AG10803 (cell line): Measurements from ENCODE around the gene KIF5C.

ENCODE experiments used
- DNase-seq: peaks from one replicate; pipeline ENCODE4 v3.0.0; 2010; ENCODE audit warnings: low read depth
- H3K4me3 ChIP-seq: 2 replicates; pipeline ENCODE4 v1.5.1; 2011; ENCODE audit warnings: mild to moderate bottlenecking, low read length, control low read depth
- CTCF ChIP-seq: conservative IDR thresholded peaks from 2 replicates; pipeline ENCODE4 v1.5.1; 2011; ENCODE audit warnings: mild to moderate bottlenecking, low read length, control low read depth, inconsistent platforms

The KIF5C gene

DNA sequence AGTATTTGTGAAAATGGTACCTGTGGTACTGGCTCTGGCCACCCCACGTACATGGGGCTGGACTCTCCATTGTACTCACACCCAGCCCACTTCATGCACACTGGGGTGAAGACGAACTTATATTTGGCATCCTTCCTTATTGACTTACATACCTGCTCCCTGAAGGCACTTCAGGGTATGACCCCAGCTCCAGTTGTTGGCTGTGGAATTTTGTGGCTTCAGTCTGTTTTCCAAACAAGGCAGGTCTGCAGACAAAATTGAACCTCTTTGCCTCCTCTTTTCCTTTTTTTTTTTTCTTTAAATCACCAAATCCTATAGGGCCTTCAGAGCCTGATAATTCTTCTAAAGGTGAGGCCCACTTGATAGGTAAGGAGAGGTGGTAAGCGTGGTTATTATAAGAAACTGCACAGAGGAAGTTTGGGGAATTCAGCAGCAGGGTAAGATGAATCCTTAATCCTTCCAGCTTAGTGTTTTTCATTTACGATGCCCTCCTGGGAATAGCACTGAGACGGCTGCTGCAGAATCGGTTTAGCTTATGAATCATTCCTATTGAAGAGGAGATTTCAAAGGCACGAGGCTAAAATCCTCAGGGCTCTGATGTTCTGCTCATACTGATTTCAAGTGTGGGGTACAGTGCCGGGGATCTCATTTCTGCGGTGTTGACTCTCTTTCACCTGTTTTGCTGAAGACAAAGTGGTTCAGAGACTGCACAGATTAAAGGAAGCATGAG lies 55.2 kb downstream of the KIF5C start:
- peak; percentile 19 for DNase-seq
- TF ChIP-seq CTCF: no peak
- H3K4me3 ChIP-seq: no peak overlapping the region

GRCh38 chr2:148932536-148932935 lies 57.5 kb downstream of the KIF5C start:
- TF ChIP-seq CTCF: no peak
- no peak overlapping the region for H3K4me3 ChIP-seq
- DNase-seq: no peak

DNA sequence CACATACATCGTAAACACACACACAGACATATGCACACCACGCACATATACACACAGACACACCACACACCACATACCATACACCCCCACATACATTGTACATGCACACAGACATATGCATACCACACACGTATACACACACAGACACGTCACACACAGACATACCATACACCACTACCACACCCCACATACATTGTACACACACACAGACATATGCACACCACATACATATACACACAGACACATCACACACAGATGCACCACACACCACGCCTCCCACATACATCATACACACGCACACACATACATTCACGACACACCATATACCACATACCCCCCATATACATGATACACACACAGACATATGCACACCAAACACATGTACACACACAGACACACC lies 58.4 kb downstream of the KIF5C start:
- DNase-seq: no peak
- TF ChIP-seq CTCF: no peak
- H3K4me3 ChIP-seq: no peak overlapping the region

DNA sequence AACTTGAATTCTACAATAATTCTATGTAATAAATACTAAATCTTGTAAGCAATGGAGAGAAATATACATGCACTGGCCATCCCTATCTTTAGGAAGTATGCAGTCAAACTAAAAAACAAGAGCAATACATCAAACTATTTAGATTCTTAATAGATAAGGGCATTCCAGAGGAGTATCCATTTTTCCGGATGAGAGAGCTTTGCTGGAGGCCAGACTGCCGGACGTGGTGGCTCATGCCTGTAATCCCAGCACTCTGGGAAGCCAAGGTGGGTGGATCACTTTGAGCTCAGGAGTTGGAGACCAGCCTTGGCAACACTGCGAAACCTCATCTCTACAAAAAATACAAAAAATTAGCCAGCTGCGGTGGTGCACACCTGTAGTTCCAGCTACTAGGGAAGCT lies 60.8 kb downstream of the KIF5C start:
- DNase-seq: no peak
- TF ChIP-seq CTCF: no peak
- H3K4me3 ChIP-seq: no peak overlapping the region

GRCh38 chr2:148936857-148937450 lies 61.9 kb downstream of the KIF5C start:
- no peak for DNase-seq
- TF ChIP-seq CTCF: no peak

DNA sequence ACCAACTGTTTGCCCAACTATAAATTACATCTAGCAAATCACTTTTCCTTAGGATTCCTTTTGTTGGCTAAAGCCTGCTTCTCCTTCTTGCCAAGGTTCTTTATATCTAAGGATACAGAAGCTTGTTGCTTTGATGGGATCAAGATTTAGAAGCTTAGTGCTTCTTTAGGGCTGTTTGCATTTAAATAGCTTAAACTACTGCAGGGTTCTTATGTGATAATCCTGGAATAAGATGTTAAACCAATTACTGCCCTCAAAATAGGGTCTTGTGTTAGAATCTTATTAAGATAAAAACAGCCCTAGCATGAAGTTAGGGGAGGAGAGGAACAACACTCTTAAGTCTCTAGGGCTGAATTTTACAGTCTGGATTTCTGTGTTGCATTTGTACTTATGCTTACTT lies 64.2 kb downstream of the KIF5C start:
- no peak overlapping the region for H3K4me3 ChIP-seq
- DNase-seq: no peak
- TF ChIP-seq CTCF: no peak

More at GRCh38 chr2:148936857-148937450, 61.9 kb downstream of the KIF5C start:
- H3K4me3 ChIP-seq: no peak overlapping the region

DNA sequence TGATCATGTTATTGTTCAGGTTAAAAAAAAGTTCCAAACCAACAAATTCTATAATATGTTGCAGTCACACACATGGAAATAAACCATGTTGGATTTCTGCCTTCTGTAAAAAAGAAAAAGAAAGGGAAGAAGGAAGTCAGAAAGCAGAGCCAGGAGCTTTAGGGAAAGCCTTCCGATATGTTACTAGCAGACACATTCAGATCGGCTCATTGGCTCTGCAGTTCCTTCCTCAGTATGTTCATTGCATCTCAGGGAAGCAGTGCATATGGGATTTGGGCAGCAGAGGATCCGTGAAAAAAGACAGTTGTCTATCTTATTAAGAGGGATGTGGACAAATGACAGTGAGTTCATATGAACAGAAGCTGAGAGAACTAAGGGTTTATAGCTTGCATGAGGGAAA lies 68.1 kb downstream of the KIF5C start:
- no peak for TF ChIP-seq CTCF
- H3K4me3 ChIP-seq: no peak overlapping the region
- no peak for DNase-seq
